HG03097 (cell line): ENCODE results near the gene ARL6IP4.
"Not testable (repeated sequence)": the region's sequence is repeated elsewhere in the genome, so short reads cannot be mapped to it uniquely, and the experiment has no call there.

Experiments used
- ATAC-seq: cut with Tn5 transposase; IDR thresholded peaks from one replicate; pipeline ENCODE4 v1.9.1; 2021; ENCODE audit not compliant: unreplicated experiment, low FRiP score

The ARL6IP4 gene

DNA sequence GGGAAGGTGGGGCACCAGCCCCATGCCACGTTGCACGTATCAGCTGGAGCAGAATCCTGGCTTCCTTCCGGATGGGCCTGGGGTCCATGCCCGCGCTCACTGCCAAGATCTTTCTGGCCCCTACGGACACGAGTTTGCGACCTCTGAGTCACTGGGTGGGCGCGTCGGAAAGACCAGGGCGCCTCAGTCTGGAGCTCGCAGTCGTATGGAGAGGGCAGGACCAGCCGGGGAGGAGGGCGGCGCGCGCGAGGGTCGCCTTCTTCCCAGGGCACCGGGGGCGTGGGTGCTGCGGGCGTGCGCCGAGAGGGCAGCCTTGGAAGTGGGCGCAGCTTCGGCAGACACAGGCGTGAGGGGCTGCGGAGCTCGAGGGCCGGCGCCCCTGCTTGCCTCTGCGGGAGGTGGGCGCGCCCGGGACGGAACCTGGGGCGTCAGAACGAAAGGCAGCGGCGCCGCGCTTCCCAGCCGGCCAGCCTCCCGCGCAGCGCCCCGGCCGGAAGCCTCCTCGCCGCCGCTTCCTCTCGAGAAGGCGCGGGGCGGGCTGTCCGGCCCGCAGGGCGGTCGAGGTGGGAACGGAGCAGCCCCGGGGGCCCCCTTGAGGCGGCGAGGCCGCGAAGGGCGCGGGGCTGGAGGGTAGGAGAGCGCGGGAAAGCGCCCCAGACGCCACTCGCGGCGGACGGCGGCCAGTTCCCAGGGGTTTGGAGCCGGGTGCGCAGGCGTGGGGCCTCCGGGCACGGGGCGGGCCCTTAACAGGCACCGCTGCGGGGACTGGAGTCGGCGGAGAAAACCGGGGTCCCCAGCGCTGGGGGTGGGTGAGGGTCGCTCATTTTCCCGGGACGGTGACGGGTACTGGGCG, at the start of gene ARL6IP4:
Gene ARL6IP4 (plus strand): TSS at position 499 of the 853 bp plus-strand sequence. CDS start 459 bp downstream, outside the sequence.
- ATAC-seq: no peak

DNA sequence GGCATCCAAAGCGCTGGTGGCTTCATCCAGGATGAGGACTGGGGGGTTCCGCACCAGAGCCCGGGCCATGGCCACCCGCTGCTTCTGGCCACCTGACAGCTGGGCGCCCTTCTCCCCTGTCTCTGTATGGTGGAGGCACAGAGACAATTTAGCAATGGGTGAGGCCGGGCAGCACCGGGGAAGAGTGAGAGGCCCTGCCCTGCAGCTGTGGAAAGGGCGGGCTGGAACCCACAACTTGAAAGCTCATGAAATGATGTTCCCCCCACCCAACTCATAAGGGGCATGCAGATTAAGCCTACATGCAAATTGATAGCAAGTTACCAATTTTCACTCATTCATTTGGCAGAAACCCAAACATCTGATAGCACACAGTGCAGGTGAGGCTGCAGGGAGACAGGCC, 48.3 kb upstream of the ARL6IP4 start:
- no peak for ATAC-seq

GRCh38 chr12:122934722-122935121, 45.8 kb upstream of the ARL6IP4 start:
- ATAC-seq: no peak

DNA sequence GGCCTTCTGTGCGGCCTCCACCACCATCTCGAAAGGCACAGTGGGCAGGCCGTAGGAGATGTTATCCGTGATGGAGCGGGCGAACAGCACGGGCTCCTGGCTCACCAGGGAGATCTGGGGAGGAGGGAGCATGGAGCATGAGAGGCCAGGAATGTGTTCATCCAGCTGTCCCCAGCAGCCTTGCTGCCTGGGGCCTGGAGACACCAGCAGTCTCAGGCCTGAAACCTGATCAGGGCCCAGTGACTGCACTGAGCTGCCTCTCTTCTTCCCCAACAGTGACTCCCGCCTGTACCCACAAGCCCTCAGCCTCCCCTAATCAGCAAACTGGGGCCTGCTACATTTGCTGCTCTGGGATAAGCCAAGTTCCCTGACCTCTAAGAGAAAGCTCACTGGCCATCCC, 45.2 kb upstream of the ARL6IP4 start:
- ATAC-seq: no peak

GRCh38 chr12:122937622-122938091, 42.8 kb upstream of the ARL6IP4 start:
- ATAC-seq: no peak

GRCh38 chr12:122939125-122939524, 41.4 kb upstream of the ARL6IP4 start:
- ATAC-seq: no peak

DNA sequence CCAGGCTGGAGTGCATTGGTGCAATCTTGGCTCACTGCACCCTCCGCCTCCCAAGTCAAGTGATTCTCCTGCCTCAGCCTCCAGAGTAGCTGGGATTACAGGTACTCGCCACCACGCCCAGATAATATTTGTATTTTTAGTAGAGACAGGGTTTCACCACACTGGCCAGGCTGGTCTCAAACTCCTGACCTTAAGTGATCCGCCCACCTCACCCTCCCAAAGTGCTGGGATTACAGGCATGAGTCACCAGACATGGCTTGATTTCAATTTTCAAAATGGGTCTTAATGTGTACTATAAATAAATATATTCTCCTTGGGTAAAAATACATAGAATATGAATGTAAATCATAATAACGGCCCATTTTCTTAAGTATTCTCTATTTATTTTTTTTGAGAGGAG, 39.1 kb upstream of the ARL6IP4 start:
- not testable (repeated sequence) for ATAC-seq

DNA sequence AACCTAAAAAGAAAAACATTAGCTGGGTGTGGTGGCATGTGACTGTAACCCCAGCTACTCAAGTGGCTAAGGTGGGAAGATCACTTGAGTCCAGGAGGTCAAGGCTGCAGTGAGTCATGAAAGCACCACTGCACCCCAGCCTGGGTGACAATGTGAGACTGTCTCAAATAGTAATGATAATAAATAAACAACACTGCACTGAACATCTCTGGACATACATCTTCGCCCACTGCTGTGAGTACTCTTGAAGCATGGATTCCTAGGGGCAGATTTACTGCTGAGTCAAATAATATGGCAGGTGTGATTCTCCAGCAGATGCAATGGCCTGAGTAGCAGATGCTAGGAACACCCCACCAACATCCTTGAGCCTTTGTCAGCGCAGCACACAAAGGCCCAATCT, 37.8 kb upstream of the ARL6IP4 start:
- no peak for ATAC-seq

- ATAC-seq: no peak
These were observed 37.3 kb upstream of the ARL6IP4 start for GRCh38 chr12:122943196-122943595.

- no peak for ATAC-seq
These were observed 35.6 kb upstream of the ARL6IP4 start for GRCh38 chr12:122944605-122945592.

- peak; percentile 42 for ATAC-seq
These were observed 33.7 kb upstream of the ARL6IP4 start for GRCh38 chr12:122946690-122947341.

GRCh38 chr12:122947352-122947792, 33.1 kb upstream of the ARL6IP4 start:
- ATAC-seq: no peak

DNA sequence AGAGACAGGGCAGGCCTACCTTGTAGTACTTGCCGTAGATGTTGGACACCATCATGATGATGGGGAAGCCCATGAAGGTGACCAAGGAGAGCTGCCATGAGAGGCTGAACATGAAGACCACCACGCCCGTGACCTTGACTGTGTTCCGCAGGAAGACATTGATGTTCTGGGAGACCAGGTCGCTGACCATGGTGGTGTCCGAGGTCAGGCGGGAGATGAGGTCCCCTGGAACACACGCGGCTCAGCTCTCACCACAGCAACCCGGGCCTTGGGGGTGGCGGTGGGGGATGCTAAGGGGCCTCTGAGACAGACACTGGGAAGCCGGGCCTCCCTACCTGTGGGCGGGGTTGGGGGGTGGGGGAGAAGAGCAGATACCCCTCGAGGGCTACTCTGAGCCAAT, 31.9 kb upstream of the ARL6IP4 start:
- ATAC-seq: no peak

GRCh38 chr12:122949405-122949804, 31.1 kb upstream of the ARL6IP4 start:
- no peak for ATAC-seq

GRCh38 chr12:122949816-122950675, 30.4 kb upstream of the ARL6IP4 start:
- no peak for ATAC-seq

DNA sequence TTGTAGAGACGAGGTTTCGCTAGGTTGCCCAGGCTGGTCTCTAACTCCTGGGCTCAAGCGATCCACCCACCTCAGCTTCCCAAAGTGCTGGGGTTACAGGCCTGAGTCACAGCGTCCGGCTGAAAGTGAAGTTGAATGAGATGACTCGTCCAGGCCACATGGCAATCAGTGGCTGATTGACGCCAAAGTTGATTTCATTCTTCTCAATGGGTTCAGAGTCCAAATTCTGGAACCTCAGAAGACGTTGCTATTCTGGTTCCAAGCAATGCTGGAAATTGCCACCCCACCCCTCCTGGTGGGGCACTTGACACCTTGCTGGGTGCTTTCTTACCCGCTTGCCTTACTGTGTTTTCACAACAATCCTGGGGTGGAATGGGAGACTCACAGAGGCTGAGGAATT, 29.1 kb upstream of the ARL6IP4 start:
- ATAC-seq: no peak

DNA sequence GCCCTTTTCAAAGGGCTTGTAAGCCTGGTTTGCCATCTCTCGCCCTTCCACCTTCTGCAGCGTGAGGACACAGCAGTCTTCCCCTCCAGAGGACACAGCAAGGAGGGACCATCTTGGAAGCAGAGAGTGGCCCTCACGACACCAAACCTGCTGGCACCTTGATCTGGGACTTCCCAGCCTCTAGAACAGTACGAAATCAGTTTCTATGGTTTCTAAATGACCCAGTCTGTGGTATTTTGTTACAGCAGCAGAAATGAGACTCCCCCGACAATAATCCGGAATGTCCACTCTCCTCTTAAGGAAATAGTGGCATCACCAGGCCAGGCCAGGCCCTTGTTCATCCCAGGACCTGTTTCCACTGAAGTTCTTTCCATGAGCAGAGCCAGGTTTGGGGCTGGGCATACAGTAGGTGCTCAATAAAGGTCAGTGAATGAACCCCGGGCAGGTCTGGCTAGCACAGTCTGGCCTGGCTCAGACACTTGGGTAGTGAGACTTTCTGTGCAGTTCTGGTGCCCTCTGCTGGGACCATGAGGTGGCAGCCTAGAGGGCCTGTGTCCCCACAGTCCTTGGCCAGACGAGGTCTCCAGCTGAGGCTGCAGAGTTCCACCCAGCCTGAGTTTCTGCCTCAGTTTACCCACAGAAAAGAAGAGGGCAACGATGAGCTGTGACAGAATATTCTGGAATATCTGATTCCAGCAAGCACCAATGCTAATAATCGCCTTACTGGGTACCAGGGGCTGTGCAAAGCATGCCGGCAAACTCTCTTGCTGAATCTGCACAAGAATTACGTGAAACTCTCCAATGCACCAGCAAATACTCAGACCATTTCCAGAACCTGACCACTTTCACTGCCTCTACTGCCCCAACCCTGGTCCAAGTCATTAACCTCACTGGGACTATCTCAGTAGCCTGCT, 28.2 kb upstream of the ARL6IP4 start:
- ATAC-seq: peak; percentile 56

GRCh38 chr12:122955156-122955555, 25.3 kb upstream of the ARL6IP4 start:
- ATAC-seq: no peak

- no peak for ATAC-seq
These were observed 24.4 kb upstream of the ARL6IP4 start for GRCh38 chr12:122956035-122956434.
